ENCODE results near the gene JARID2. TPM values are rescaled to one million over a fixed set of nuclear protein-coding genes. Genes with fewer than 3 reads are reported as not detected.

The JARID2 gene
- total and polyA plus RNA-seq, 9 of the 15 experiments (the other 6 are each of a cell fraction or from before 2014, with no cell fraction given) = 5.0 to 29.0 (median 15.6) TPM

GRCh38 chr6:15561447-15562199 is 315.8 kb downstream of the JARID2 start (continued):
- TF ChIP-seq, protein P1, sequence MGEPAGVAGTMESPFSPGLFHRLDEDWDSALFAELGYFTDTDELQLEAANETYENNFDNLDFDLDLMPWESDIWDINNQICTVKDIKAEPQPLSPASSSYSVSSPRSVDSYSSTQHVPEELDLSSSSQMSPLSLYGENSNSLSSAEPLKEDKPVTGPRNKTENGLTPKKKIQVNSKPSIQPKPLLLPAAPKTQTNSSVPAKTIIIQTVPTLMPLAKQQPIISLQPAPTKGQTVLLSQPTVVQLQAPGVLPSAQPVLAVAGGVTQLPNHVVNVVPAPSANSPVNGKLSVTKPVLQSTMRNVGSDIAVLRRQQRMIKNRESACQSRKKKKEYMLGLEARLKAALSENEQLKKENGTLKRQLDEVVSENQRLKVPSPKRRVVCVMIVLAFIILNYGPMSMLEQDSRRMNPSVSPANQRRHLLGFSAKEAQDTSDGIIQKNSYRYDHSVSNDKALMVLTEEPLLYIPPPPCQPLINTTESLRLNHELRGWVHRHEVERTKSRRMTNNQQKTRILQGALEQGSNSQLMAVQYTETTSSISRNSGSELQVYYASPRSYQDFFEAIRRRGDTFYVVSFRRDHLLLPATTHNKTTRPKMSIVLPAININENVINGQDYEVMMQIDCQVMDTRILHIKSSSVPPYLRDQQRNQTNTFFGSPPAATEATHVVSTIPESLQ (CRISPR knock-in tag; IDR thresholded peaks at IDR 0.05) = no peak
- no peak for TF ChIP-seq ATF3 (IDR thresholded peaks at IDR 0.05)
- TF ChIP-seq ATF3 (CRISPR knock-in tag; conservative IDR thresholded peaks at IDR 0.05) = no peak
- TF ChIP-seq NR0B1 (IDR thresholded peaks at IDR 0.05; ENCODE audit: partially characterized antibody) = no peak
- TF ChIP-seq ZFP91 (CRISPR knock-in tag; IDR thresholded peaks at IDR 0.05) = no peak
- TF ChIP-seq, protein P2, sequence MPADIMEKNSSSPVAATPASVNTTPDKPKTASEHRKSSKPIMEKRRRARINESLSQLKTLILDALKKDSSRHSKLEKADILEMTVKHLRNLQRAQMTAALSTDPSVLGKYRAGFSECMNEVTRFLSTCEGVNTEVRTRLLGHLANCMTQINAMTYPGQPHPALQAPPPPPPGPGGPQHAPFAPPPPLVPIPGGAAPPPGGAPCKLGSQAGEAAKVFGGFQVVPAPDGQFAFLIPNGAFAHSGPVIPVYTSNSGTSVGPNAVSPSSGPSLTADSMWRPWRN (IDR thresholded peaks at IDR 0.05; ENCODE audit: low read depth) = no peak
- no peak for TF ChIP-seq FIP1L1 (IDR thresholded peaks at IDR 0.05; ENCODE audit: low read depth, low read length, poor library complexity, severe bottlenecking)
- no peak for TF ChIP-seq FOXJ3 (CRISPR knock-in tag; IDR thresholded peaks at IDR 0.05)
- TF ChIP-seq HDAC8 (tag; IDR thresholded peaks at IDR 0.05) = peak; percentile 89
- TF ChIP-seq, protein P3, sequence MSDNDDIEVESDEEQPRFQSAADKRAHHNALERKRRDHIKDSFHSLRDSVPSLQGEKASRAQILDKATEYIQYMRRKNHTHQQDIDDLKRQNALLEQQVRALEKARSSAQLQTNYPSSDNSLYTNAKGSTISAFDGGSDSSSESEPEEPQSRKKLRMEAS (CRISPR knock-in tag; IDR thresholded peaks at IDR 0.05) = no peak
- TF ChIP-seq ILF3 (IDR thresholded peaks at IDR 0.05; ENCODE audit: borderline replicate concordance) = no peak
- no peak for TF ChIP-seq CEBPB (tag; IDR thresholded peaks at IDR 0.05)
- no peak for TF ChIP-seq FOXK2 (conservative IDR thresholded peaks at IDR 0.05 in 1 of 2, IDR thresholded peaks at IDR 0.05 in 1 of 2; ENCODE audit: low read depth in 2 of 2)
- TF ChIP-seq POU5F1 (IDR thresholded peaks at IDR 0.05; ENCODE audit: borderline replicate concordance, low read depth, low read length, partially characterized antibody) = no peak
- no peak for TF ChIP-seq XRCC4 (IDR thresholded peaks at IDR 0.05; ENCODE audit: extremely low read depth, insufficient read depth, insufficient read length)
- TF ChIP-seq CBFA2T3 (IDR thresholded peaks at IDR 0.05) = no peak
- TF ChIP-seq, protein P4, sequence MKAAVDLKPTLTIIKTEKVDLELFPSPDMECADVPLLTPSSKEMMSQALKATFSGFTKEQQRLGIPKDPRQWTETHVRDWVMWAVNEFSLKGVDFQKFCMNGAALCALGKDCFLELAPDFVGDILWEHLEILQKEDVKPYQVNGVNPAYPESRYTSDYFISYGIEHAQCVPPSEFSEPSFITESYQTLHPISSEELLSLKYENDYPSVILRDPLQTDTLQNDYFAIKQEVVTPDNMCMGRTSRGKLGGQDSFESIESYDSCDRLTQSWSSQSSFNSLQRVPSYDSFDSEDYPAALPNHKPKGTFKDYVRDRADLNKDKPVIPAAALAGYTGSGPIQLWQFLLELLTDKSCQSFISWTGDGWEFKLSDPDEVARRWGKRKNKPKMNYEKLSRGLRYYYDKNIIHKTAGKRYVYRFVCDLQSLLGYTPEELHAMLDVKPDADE (conservative IDR thresholded peaks at IDR 0.05; ENCODE audit: control insufficient read depth, low read depth, low read length) = no peak
- TF ChIP-seq RBFOX2 (IDR thresholded peaks at IDR 0.05; ENCODE audit: low read depth, low read length) = no peak
- TF ChIP-seq CBFA2T2 (conservative IDR thresholded peaks at IDR 0.05) = no peak

Measured in K562 (cell line).